GM23338 (cell line): ENCODE results near the gene MDH1. TPM values are rescaled to one million over a fixed set of nuclear protein-coding genes. Genes with fewer than 3 reads are reported as not detected.

Experiments
- ATAC-seq: fragments of 200-7000 bp; cut with Tn5 transposase; 3 replicates; pipeline ENCODE4 v1.9.1; 2020
- DNase-seq: peaks from one replicate; pipeline ENCODE4 v3.0.0-alpha.2; 2015; ENCODE audit warnings: low spot score
- H2AFZ ChIP-seq: fragments of 200-600 bp; sonication (generic); 2 replicates; pipeline ENCODE4 v1.8.0; 2016; ENCODE audit warnings: antibody characterized with exemption, mild to moderate bottlenecking, moderate library complexity
- H3F3A ChIP-seq: fragments of 200-600 bp; sonication (generic); replicated peaks from 2 replicates; pipeline ENCODE4 v1.8.0; 2017; ENCODE audit warnings: antibody characterized with exemption, mixed run types, low read depth
- H3K27ac ChIP-seq: fragments of 200-600 bp; sonication (generic); 2 replicates; pipeline ENCODE4 v1.6.1; 2016; ENCODE audit warnings: low read depth
- H3K27me3 ChIP-seq: fragments of 200-600 bp; sonication (generic); 2 replicates; pipeline ENCODE4 v1.8.0; 2016; ENCODE audit warnings: mild to moderate bottlenecking, mixed run types, moderate library complexity; ENCODE audit not compliant: insufficient read depth
- H3K36me3 ChIP-seq: fragments of 200-600 bp; sonication (generic); 2 replicates; pipeline ENCODE4 v1.8.0; 2016; ENCODE audit warnings: mild to moderate bottlenecking; ENCODE audit not compliant: insufficient read depth
- H3K4me1 ChIP-seq: fragments of 200-600 bp; sonication (generic); 2 replicates; pipeline ENCODE4 v1.8.0; 2016; ENCODE audit warnings: mild to moderate bottlenecking, moderate library complexity; ENCODE audit not compliant: insufficient read depth
- H3K4me2 ChIP-seq: fragments of 200-600 bp; sonication (generic); 2 replicates; pipeline ENCODE4 v1.7.1; 2017; ENCODE audit warnings: mixed run types
- H3K4me3 ChIP-seq: fragments of 200-600 bp; sonication (generic); 2 replicates; pipeline ENCODE4 v1.6.1; 2016; ENCODE audit warnings: mixed run types
- H3K79me2 ChIP-seq: fragments of 200-600 bp; sonication (generic); replicated peaks from 2 replicates; pipeline ENCODE4 v1.8.0; 2017; ENCODE audit warnings: mild to moderate bottlenecking; ENCODE audit not compliant: insufficient read depth
- H3K9me2 ChIP-seq: fragments of 200-600 bp; sonication (generic); 2 replicates; pipeline ENCODE4 v1.8.0; 2017; ENCODE audit not compliant: insufficient read depth
- H4K20me1 ChIP-seq: fragments of 200-600 bp; sonication (generic); replicated peaks from 2 replicates; pipeline ENCODE4 v1.8.0; 2017; ENCODE audit warnings: mild to moderate bottlenecking; ENCODE audit not compliant: insufficient read depth
- H3K27ac Mint-ChIP-seq: 2 replicates; pipeline ENCODE4 v1.8.0; 2020; ENCODE audit warnings: inconsistent platforms, mild to moderate bottlenecking, moderate library complexity, mixed read lengths
- H3K27me3 Mint-ChIP-seq: 3 replicates; pipeline ENCODE4 v1.8.0; 2022; ENCODE audit warnings: low read depth, mild to moderate bottlenecking, moderate library complexity, mixed read lengths, inconsistent platforms; ENCODE audit not compliant: insufficient read depth, poor library complexity
- H3K36me3 Mint-ChIP-seq: 3 replicates; pipeline ENCODE4 v1.8.0; 2021; ENCODE audit warnings: low read depth, mild to moderate bottlenecking, inconsistent platforms, moderate library complexity, mixed read lengths
- H3K4me1 Mint-ChIP-seq: 3 replicates; pipeline ENCODE4 v1.8.0; 2020; ENCODE audit warnings: mild to moderate bottlenecking, inconsistent platforms, mixed read lengths
- H3K4me3 Mint-ChIP-seq: 3 replicates; pipeline ENCODE4 v1.8.0; 2021; ENCODE audit warnings: moderate library complexity, mild to moderate bottlenecking, inconsistent platforms, mixed read lengths
- H3K9me3 Mint-ChIP-seq: 3 replicates; pipeline ENCODE4 v1.8.0; 2020; ENCODE audit warnings: moderate library complexity, mild to moderate bottlenecking, inconsistent platforms, mixed read lengths
- CREB1 ChIP-seq: fragments of 250-450 bp; sonication (Bioruptor Pico); IDR thresholded peaks from 2 replicates; pipeline ENCODE4 v1.5.0; 2020; ENCODE audit warnings: low read depth, mild to moderate bottlenecking, moderate library complexity
- CTCF ChIP-seq, 2 experiments: fragments of 200-600 bp in 1 of 2; sonication (generic) in 1 of 2; conservative IDR thresholded peaks; 2 replicates each; pipeline versions ENCODE4 v1.5.1 to v1.6.1; 2016 to 2017; ENCODE audit warnings: antibody characterized with exemption in 2 of 2, low read depth in 2 of 2, mild to moderate bottlenecking in 2 of 2, moderate library complexity in 1 of 2
- EZH2 ChIP-seq: fragments of 200-600 bp; sonication (generic); IDR thresholded peaks from one replicate; pipeline ENCODE4 v1.8.0; 2017; ENCODE audit warnings: antibody characterized with exemption, mild to moderate bottlenecking, low read depth; ENCODE audit not compliant: unreplicated experiment
- EZH2phosphoT487 ChIP-seq: fragments of 200-600 bp; sonication (generic); IDR thresholded peaks from one replicate; pipeline ENCODE4 v1.8.1; 2018; ENCODE audit warnings: antibody characterized with exemption; ENCODE audit not compliant: unreplicated experiment
- JUNB ChIP-seq: IDR thresholded peaks from one replicate; pipeline ENCODE4 v1.6.1; 2016; ENCODE audit warnings: antibody characterized with exemption; ENCODE audit not compliant: unreplicated experiment
- NANOG ChIP-seq: IDR thresholded peaks from 2 replicates; pipeline ENCODE4 v1.6.1; 2016; ENCODE audit warnings: antibody characterized with exemption, borderline replicate concordance
- POLR2AphosphoS5 ChIP-seq: IDR thresholded peaks from 2 replicates; pipeline ENCODE4 v1.6.1; 2016; ENCODE audit warnings: antibody characterized with exemption, low read depth
- REST ChIP-seq: IDR thresholded peaks from one replicate; pipeline ENCODE4 v1.6.1; 2018; ENCODE audit warnings: antibody characterized with exemption; ENCODE audit not compliant: unreplicated experiment
- STAT1 ChIP-seq: IDR thresholded peaks from one replicate; pipeline ENCODE4 v1.6.1; 2016; ENCODE audit warnings: antibody characterized with exemption; ENCODE audit not compliant: unreplicated experiment
- ZNF114 ChIP-seq: fragments of 250-450 bp; sonication (Bioruptor Pico); IDR thresholded peaks from 2 replicates; pipeline ENCODE4 v1.5.0; 2020; ENCODE audit warnings: mild to moderate bottlenecking, moderate library complexity
- ZNF331 ChIP-seq: fragments of 250-450 bp; sonication (Bioruptor Pico); IDR thresholded peaks from 2 replicates; pipeline ENCODE4 v1.5.0; 2020; ENCODE audit warnings: low read depth, mild to moderate bottlenecking, moderate library complexity
- polyA plus RNA-seq: library from polyadenylated mRNA; unstranded; fragments of >200 nt; fragmentation: Nextera tagmentation; extraction: Ambion mirVana; gene quantifications from 2 replicates; pipeline ENCODE4 v1.2.1, GENCODE V29; 2016
- total RNA-seq: library from RNA; depleted of rRNA; stranded (reverse); fragments of >200 nt; shearing (Covaris generic); gene quantifications from 2 replicates; pipeline ENCODE4 v1.2.3, GENCODE V29; 2014
- TF ChIP-seq, protein P1 (sequence below): IDR thresholded peaks from 2 replicates; pipeline ENCODE4 v1.6.1; 2016; ENCODE audit warnings: antibody characterized with exemption
- TF ChIP-seq, protein P2 (sequence below): fragments of 250-450 bp; sonication (Bioruptor Pico); IDR thresholded peaks from 2 replicates; pipeline ENCODE4 v1.5.0; 2020; ENCODE audit warnings: mild to moderate bottlenecking, moderate library complexity

The MDH1 gene
- total and polyA plus RNA-seq, 2 experiments from 2014 or later = 275 to 503 TPM

GRCh38 chr2:63600881-63601460 lies 12.2 kb downstream of the MDH1 start:
- H2AFZ ChIP-seq = no peak overlapping the region
- no peak for DNase-seq
- Mint-ChIP-seq H3K36me3 (peaks cover 83% of the 10 kb centered on the region), H3K4me3 (no peak overlapping the region), H3K27me3 (no peaks in the 10 kb centered on the region), H3K9me3 (no peaks in the 10 kb centered on the region), H3K4me1 (peaks cover 4% of the 10 kb centered on the region; the same call in 1 of the 3 replicates), H3K27ac (peak overlapping the region; percentile 31)
- no peaks in the 10 kb centered on the region for H3K27me3 ChIP-seq
- TF ChIP-seq EZH2 (no peak), STAT1 (no peak), JUNB (no peak), ZNF331 (CRISPR knock-in tag) (no peak), REST (no peak), ZNF114 (CRISPR knock-in tag) (no peak), NANOG (no peak), POLR2AphosphoS5 (no peak), CTCF (conservative IDR thresholded peaks at IDR 0.05; ENCODE audit: low read depth in 2 of 2) (no peak), EZH2phosphoT487 (no peak), CREB1 (CRISPR knock-in tag) (no peak)
- TF ChIP-seq, protein P1, sequence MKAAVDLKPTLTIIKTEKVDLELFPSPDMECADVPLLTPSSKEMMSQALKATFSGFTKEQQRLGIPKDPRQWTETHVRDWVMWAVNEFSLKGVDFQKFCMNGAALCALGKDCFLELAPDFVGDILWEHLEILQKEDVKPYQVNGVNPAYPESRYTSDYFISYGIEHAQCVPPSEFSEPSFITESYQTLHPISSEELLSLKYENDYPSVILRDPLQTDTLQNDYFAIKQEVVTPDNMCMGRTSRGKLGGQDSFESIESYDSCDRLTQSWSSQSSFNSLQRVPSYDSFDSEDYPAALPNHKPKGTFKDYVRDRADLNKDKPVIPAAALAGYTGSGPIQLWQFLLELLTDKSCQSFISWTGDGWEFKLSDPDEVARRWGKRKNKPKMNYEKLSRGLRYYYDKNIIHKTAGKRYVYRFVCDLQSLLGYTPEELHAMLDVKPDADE = no peak
- TF ChIP-seq, protein P2, sequence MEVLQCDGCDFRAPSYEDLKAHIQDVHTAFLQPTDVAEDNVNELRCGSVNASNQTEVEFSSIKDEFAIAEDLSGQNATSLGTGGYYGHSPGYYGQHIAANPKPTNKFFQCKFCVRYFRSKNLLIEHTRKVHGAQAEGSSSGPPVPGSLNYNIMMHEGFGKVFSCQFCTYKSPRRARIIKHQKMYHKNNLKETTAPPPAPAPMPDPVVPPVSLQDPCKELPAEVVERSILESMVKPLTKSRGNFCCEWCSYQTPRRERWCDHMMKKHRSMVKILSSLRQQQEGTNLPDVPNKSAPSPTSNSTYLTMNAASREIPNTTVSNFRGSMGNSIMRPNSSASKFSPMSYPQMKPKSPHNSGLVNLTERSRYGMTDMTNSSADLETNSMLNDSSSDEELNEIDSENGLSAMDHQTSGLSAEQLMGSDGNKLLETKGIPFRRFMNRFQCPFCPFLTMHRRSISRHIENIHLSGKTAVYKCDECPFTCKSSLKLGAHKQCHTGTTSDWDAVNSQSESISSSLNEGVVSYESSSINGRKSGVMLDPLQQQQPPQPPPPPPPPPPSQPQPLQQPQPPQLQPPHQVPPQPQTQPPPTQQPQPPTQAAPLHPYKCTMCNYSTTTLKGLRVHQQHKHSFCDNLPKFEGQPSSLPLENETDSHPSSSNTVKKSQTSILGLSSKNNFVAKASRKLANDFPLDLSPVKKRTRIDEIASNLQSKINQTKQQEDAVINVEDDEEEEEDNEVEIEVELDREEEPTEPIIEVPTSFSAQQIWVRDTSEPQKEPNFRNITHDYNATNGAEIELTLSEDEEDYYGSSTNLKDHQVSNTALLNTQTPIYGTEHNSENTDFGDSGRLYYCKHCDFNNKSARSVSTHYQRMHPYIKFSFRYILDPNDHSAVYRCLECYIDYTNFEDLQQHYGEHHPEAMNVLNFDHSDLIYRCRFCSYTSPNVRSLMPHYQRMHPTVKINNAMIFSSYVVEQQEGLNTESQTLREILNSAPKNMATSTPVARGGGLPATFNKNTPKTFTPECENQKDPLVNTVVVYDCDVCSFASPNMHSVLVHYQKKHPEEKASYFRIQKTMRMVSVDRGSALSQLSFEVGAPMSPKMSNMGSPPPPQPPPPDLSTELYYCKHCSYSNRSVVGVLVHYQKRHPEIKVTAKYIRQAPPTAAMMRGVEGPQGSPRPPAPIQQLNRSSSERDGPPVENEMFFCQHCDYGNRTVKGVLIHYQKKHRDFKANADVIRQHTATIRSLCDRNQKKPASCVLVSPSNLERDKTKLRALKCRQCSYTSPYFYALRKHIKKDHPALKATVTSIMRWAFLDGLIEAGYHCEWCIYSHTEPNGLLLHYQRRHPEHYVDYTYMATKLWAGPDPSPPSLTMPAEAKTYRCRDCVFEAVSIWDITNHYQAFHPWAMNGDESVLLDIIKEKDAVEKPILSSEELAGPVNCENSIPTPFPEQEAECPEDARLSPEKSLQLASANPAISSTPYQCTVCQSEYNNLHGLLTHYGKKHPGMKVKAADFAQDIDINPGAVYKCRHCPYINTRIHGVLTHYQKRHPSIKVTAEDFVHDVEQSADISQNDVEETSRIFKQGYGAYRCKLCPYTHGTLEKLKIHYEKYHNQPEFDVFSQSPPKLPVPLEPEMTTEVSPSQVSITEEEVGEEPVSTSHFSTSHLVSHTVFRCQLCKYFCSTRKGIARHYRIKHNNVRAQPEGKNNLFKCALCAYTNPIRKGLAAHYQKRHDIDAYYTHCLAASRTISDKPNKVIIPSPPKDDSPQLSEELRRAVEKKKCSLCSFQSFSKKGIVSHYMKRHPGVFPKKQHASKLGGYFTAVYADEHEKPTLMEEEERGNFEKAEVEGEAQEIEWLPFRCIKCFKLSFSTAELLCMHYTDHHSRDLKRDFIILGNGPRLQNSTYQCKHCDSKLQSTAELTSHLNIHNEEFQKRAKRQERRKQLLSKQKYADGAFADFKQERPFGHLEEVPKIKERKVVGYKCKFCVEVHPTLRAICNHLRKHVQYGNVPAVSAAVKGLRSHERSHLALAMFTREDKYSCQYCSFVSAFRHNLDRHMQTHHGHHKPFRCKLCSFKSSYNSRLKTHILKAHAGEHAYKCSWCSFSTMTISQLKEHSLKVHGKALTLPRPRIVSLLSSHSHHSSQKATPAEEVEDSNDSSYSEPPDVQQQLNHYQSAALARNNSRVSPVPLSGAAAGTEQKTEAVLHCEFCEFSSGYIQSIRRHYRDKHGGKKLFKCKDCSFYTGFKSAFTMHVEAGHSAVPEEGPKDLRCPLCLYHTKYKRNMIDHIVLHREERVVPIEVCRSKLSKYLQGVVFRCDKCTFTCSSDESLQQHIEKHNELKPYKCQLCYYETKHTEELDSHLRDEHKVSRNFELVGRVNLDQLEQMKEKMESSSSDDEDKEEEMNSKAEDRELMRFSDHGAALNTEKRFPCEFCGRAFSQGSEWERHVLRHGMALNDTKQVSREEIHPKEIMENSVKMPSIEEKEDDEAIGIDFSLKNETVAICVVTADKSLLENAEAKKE = no peak
- H3K79me2 ChIP-seq = peaks cover 24% of the 10 kb centered on the region
- H3F3A ChIP-seq = no peaks in the 10 kb centered on the region
- no peaks in the 10 kb centered on the region for H3K4me1 ChIP-seq
- no peaks in the 10 kb centered on the region for H3K9me2 ChIP-seq
- H3K36me3 ChIP-seq = peaks cover 60% of the 10 kb centered on the region
- H4K20me1 ChIP-seq = no peaks in the 10 kb centered on the region; the same call in none of the 2 replicates
- H3K4me3 ChIP-seq = no peak overlapping the region
- H3K27ac ChIP-seq = peak overlapping the region; percentile 34; the same call in 1 of the 2 replicates
- H3K4me2 ChIP-seq = no peak overlapping the region
- ATAC-seq = peak; percentile 50
